RWPE1 (cell line): Measurements from ENCODE around the gene FOSL2.
A peak's percentile ranks its signal among the peaks of the same experiment; 100 is the strongest.

Experiments
- CTCF ChIA-PET: fragments of 350-600 bp; sonication (Branson Sonifier 250); formaldehyde crosslinking; extraction: SDS; loops from one replicate; lab custom pipeline; 2021; lab: Yijun Ruan, JAX
- POLR2A ChIA-PET: fragments of 400-600 bp; formaldehyde crosslinking; extraction: SDS; loops from one replicate; lab custom pipeline; 2020; ENCODE audit warnings: antibody characterized with exemption; ENCODE audit not compliant: low non-redundant PET; lab: Yijun Ruan, JAX
- DNase-seq: peaks from one replicate; pipeline ENCODE4 v3.0.0; 2012; ENCODE audit warnings: low spot score
- H3K27ac ChIP-seq: fragments of 450-650 bp; 2 replicates; pipeline ENCODE4 v1.5.1; 2017
- CTCF ChIP-seq: fragments of 450-650 bp; conservative IDR thresholded peaks from 2 replicates; pipeline ENCODE4 v1.5.1; 2017; ENCODE audit warnings: low read depth, mild to moderate bottlenecking

Gene FOSL2

GRCh38 chr2:28450901-28451565, 58.4 kb downstream of the FOSL2 start:
- POLR2A ChIA-PET: no interaction called here
- CTCF ChIA-PET: no interaction called here
- H3K27ac ChIP-seq: peak overlapping the region; percentile 37

GRCh38 chr2:28451793-28452533, 59.3 kb downstream of the FOSL2 start:
- CTCF ChIA-PET: interaction anchor here (0.6 to 1.2 kb wide), 6 partner anchors 9 to 54 kb away, joined by 3 to 4 read pairs (median 4); no protein-coding TSS in a partner anchor
- peak overlapping the region; percentile 37 for H3K27ac ChIP-seq
- no peak for DNase-seq
- POLR2A ChIA-PET: no interaction called here
- no peak for TF ChIP-seq CTCF

More at GRCh38 chr2:28450901-28451565, 58.4 kb downstream of the FOSL2 start:
- DNase-seq: no peak
- no peak for TF ChIP-seq CTCF

GRCh38 chr2:28452534-28453081, 60.0 kb downstream of the FOSL2 start:
- CTCF ChIA-PET: interaction anchor here (0.6 to 1.9 kb wide), 9 partner anchors 8 to 111 kb away, joined by 3 to 8 read pairs (median 3); no protein-coding TSS in a partner anchor
- POLR2A ChIA-PET: no interaction called here
- H3K27ac ChIP-seq: peak overlapping the region; percentile 37
- TF ChIP-seq CTCF: peak; percentile 84
- peak; percentile 51 for DNase-seq

GRCh38 chr2:28453396-28453795, 60.7 kb downstream of the FOSL2 start:
- CTCF ChIA-PET: interaction anchor here (0.7 to 1.9 kb wide), 6 partner anchors 9 to 280 kb away, joined by 3 to 8 read pairs (median 3); partner anchors contain the start of gene PLB1
- H3K27ac ChIP-seq: peak overlapping the region; percentile 37
- no peak for TF ChIP-seq CTCF
- POLR2A ChIA-PET: no interaction called here
- DNase-seq: no peak

GRCh38 chr2:28454016-28454930, 61.6 kb downstream of the FOSL2 start:
- POLR2A ChIA-PET: no interaction called here
- peak overlapping the region; percentile 37 for H3K27ac ChIP-seq
- no peak for DNase-seq
- no peak for TF ChIP-seq CTCF
- CTCF ChIA-PET: interaction anchor here (0.7 to 1.9 kb wide), 5 partner anchors 10 to 112 kb away, joined by 3 to 8 read pairs (median 3); partner anchors contain the start of gene PLB1
